Caki2 (cell line): Measurements from ENCODE around the gene CARHSP1. TPM values are rescaled to one million over a fixed set of nuclear protein-coding genes. Genes with fewer than 3 reads are reported as not detected.

ENCODE experiments used
- DNase-seq: peaks from one replicate; pipeline ENCODE4 v3.0.0-alpha.2; 2015; ENCODE audit warnings: low read depth
- in situ Hi-C: cut with HindIII; loops from 2 replicates; pipeline ENCODE4 v1.10.0; 2016; ENCODE audit warnings: low sequenced_read_pairs, low pct_unique_long_range_greater_than_20kb, mixed read lengths
- total RNA-seq: library from RNA; depleted of rRNA; stranded (reverse); fragments of >200 nt; shearing (Covaris generic); gene quantifications from 2 replicates; pipeline ENCODE4 v1.2.3, GENCODE V29; 2014; ENCODE audit warnings: low replicate concordance

The CARHSP1 gene
- total RNA-seq, 1 experiment from 2014 or later, result 367 TPM

DNA sequence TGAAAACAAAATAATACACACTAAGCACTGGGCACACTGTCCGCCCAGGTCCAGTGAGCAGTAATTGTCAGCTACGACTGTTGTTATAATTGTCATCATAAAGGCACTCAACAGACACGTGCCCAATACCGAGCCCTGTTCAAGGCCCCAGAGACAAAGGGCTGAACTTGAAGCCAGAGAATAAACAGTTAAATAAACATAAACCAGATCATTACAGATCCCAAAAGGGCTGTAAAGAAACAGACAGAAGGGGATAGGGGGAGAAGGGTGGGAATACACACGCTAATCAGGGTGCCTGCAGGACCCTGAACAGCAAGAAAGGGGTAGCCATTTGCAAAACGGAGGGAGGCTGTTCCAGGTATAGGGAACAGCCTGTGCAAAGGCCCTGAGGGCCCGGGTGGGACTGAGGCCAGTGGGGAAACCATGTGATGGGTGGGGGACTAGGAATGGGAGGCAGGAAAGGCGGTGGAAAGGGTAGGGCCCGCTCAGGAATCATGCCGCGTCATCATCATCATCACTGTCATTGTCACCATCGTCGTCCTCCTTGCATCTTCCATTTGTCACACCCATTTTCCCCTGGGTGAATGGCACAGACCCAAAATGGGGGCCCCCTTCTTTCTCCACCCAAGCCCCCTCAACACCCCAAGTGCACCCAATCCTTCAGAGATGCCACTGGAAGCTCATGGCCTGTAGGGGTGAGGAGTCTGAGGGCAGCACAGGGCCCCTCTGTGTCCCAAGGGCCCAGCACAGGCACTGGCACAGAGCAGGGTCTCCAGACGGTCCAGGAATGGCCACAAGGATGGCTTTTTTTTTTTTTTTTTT is 6.3 kb downstream of the CARHSP1 start:
- DNase-seq, result no peak
- in situ Hi-C loops, result no loop called here

DNA sequence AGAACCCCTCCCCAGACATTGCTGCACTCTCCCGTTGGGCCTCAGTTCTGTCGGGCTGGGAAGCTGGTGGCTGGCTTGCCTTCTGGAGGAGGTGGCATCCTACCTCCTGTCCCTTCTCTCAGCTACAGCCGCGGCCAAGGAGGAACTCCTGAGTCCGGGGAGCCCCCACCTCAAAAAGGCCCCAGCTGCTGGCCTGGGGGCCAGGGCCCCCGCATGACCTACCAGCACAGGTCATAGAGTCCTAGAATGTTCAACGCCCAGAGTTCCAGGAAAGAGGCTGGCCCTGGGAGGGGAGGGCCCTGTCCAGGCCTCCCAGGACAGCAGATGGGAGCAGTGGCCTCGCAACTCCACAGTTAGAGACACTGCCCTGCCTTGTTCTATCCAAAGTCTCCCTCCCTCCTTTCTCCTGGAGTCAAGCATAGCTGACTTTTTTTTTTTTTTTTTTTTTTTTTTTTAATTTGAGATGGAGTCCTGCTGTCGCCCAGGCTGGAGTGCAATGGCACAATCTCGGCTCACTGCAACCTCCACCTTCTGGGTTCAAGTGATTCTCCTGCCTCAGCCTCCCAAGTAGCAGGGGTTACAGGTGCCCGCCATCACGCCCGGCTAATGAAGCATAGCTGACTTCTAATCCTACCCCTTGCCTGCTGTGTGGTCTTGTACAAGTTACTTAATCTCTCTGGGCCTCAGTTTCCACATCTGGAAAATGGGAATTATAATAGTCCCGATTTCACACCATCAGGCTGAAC is 7.1 kb downstream of the CARHSP1 start:
- no peak for DNase-seq
- in situ Hi-C loops, result no loop called here

DNA sequence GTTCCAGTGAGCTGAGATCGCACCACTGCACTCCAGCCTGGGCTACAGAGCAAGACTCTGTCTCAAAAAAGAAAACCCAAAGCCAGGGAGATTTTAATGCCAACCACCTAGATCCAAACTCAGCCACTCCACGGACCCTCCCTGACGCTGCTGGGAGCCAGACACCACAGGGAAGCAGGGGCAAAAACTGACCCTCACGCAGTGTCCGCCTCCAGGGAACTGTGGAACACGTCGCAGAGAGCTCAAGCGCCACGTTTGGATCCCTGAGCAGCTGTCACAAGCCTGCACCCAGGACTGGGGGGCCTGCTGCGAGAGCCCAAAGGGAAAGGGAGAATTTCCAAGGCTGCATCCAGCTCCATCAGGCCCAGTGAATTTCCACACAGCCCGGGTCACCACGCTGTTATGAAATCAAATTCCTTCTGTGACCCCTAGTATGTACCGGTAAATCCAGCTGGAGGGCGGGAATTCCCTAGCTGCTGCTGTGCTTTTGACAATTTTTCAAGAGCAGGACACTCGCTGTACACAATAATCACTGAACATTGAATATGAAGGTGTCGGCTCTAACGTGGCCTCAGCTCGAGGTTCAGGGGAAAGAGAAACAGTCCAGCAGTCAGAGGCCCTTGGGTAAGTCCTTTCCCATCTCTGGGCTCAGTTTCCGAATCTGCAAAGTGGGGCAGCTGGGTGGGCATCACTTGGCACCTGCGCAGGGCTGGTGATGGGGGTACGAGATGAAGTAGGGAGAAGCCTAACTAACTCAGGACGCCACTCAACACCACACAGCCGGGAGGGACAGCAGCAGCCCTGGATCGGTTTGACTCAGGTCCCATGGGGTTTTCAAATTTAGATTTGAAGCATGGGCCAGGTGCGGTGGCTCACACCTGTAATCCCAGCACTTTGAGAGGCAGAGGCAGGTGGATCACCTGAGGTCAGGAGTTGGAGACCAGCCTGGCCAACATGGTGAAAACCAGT is 8.6 kb downstream of the CARHSP1 start:
- DNase-seq, result no peak
- in situ Hi-C loops, result loop anchor here (10.0 kb wide), 1 partner anchor 55 kb away; no protein-coding TSS in a partner anchor

DNA sequence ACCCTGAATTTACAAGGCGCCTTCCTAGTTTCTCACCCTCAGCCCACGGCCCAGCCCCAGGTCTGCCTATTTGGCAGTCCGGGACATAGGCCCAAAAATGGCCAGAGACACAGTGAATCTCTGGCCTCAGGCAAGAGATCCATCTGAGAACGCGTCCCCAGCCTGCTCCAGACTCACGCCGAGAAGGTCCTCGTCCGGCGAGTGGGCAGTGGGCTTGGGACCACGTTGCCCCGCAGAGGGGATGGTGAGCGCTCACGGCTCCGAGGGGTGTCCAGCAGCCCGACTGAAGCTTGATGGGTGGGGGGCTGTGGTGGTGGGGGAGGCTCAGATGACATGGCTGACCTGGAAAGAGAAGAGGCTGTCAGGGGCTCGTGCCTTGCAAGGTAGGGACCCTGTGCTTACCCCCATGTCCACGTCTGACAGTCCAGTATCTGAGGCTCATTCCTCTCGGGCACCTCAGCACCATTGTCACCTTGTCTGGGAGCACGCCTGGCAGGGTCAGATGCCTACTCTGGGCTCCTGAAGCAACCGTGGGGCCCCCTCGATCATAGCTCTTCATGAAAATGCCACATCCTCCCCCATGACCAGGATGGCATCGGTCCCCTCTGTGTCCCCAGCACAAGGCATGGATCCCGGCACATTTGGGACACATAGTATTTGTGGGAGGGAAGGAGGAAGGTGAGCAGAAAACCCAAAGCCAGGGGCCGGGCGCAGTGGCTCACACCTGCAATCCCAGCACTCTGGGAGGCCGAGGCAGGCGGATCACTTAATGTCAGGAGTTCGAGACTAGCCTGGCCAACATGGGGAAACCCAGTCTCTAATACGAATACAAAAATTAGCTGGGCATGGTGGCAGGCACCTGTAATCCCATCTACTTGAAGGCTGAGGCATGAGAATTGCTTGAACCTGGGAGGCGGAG is 9.6 kb downstream of the CARHSP1 start:
- in situ Hi-C loops, result loop anchor here (10.0 kb wide), 1 partner anchor 54 kb away; no protein-coding TSS in a partner anchor
- DNase-seq, result no peak

DNA sequence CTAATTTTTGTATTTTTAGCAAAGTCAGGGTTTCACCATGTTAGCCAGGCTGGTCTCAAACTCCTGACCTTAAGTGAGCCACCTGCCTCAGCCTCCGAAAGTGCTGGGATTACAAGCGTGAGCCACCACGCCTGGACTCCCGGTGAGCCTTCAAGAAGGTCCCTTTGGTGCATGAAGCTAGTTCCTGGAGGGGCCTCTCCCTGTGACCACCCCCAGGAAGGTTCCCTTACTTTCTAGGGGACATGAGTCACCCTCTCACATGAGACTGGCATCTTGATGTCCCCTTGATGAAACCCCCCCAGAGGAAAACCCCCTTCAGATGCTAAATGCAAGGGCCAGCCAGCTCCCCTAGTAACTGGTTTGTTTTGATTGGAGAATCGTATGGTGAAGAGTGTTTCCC is 12.8 kb downstream of the CARHSP1 start:
- in situ Hi-C loops, result loop anchor here (10.0 kb wide), 1 partner anchor 51 kb away; no protein-coding TSS in a partner anchor
- DNase-seq, result no peak

DNA sequence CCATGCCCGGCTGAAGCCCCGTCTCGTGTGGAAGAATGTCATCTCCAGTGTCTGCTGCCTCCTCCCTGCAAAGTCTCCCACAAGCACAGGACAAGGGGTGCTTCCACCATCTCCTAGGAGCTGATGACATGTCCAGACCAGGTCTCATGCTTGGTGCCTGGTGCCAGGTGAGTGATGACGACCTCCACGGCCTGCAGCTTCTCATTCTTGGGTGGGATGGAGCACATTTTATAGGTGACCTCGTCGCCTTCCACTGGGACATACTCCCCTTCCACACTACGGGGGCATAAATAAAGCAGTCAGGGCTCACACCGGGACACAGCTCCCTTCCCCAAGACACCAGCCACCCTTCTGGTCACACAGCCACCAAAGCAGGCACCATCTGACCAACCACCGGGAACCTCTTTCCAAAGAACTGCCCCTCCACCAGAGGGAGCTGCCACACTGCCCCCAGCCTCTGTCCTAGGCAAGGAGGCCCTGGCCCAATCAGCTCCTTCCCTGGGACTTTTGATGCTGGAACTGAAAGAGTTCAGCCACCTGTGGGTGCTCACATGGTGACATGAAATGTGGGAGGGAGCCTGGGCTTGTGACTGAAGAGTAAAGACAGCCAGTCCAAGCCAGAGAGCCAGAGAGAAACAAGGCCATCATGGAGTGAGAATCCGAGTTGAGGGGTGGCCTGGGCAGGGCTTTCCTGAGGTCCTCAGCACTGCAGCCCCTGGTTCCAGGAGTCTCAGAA is 13.6 kb downstream of the CARHSP1 start:
- in situ Hi-C loops, result loop anchor here (10.0 kb wide), 1 partner anchor 50 kb away; no protein-coding TSS in a partner anchor
- DNase-seq, result no peak

DNA sequence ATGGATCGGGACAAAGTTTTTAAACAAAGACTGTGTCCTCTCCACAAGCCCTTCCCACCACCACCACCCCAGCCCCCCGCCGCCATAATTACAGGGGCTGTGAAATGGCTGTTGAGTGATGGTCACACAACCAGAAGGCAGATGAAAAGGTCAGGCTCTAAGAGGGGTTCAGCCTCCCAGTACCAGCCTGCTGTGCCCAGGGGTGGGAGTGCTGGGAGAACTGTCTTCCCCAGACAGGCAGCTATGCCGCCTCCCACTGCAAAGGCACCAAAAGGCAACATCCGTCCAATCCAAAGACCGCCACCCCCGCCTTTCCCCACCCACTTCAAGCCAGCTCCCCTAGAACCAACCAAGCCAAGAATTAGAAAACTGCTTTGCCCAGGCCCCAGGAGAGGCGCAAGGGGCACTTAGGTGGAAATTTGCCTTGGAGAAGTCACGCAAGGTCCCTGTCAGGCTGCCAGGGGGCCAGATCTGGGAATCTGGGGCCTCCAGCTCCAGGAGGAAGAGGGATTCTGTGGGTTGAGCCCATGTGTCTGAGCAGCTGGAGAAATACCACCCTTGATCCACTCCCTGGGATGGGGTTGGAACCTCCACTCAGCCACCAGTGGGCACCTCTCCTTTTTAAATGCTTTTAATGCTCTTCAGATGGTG is 14.4 kb downstream of the CARHSP1 start:
- in situ Hi-C loops, result loop anchor here (10.0 kb wide), 1 partner anchor 50 kb away; no protein-coding TSS in a partner anchor
- no peak for DNase-seq

DNA sequence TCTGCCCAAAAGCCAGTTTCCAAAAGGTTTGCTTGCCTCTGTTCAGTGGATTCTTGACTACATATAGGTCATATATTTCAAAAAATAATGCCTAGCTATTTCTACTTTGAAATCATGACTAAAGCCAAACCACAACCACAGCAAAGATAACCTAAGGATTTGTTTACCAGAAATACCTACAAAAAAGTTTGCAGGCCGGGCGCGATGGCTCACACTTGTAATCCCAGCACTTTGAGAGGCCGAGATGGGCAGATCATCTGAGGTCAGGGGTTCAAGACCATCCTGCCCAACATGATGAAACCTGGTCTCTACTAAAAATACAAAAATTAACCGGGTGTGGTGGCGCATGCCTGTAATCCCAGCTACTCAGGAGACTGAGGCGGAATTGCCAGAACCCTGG is 15.2 kb downstream of the CARHSP1 start:
- in situ Hi-C loops, result loop anchor here (10.0 kb wide), 1 partner anchor 49 kb away; no protein-coding TSS in a partner anchor
- DNase-seq, result no peak

DNA sequence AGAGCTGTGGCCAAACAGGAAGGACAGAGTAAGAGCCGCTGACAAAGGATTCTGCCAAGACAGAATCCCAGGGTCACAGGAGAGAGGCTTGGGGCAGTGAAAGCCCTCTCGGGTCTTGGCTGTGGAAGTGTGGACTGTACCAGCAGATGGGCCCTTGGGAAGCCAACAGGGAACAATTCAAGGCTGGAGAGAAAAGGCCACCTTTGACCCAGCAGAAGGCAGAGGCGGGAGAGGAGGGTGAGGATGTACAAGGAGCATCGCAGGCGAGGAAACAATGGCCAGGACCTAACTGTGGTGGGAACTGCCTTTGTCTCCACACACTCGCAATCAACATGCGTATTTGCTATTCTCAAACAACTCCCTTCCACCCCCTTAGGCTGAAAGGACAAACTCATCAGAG is 15.7 kb downstream of the CARHSP1 start:
- in situ Hi-C loops, result loop anchor here (10.0 kb wide), 1 partner anchor 48 kb away; no protein-coding TSS in a partner anchor
- no peak for DNase-seq

DNA sequence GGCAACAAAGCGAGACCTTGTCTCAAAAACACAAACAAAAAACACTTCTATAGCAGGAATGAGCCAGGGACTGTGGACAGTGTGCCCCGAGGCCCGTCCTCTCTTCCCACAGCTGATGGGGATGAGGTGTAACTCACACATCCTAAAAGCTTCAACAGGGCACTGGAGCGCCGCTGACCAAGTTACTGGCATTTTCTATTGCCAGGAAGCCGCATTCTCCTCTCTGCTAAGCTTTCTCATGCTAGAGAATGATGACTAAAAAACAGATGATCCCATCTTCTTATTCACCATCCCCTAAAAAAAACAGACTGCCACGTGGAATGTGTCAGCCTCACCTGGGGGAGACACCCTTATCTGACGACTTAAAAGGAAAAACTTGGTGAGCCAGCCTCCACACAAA is 16.3 kb downstream of the CARHSP1 start:
- in situ Hi-C loops, result loop anchor here (10.0 kb wide), 1 partner anchor 48 kb away; no protein-coding TSS in a partner anchor

DNA sequence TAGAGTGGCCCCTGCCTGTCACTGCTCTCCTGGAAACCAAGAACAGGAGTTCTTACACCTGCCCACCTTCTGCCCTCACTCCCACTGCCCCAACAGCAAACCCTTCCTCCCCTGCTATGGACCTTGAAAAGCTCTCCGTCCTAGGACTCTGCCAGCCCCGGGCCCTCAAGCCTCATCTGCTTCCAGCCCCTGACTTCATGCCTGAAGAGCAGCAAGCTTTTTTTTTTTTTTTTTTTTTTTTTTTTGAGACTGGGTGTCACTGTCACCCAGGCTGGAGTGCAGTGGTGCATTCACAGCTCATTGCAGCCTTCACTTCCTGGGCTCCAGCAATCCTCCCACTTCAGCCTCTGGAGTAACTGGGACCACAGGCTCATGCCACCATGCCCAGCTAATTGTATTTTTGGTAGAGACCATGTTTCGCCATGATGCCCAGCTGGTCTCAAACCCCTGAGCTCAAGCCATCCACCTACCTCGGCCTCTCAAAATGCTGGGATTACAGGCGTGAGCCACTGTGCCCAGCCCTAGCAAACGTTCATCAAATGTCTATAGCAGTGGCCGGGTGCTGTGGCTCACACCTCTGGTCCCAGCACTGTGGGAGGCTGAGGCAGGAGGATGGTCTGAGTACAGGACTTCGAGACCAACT is 16.9 kb downstream of the CARHSP1 start:
- in situ Hi-C loops, result loop anchor here (10.0 kb wide), 1 partner anchor 47 kb away; no protein-coding TSS in a partner anchor

More for the DNA sequence above, 16.3 kb downstream of the CARHSP1 start:
- DNase-seq, result no peak

DNA sequence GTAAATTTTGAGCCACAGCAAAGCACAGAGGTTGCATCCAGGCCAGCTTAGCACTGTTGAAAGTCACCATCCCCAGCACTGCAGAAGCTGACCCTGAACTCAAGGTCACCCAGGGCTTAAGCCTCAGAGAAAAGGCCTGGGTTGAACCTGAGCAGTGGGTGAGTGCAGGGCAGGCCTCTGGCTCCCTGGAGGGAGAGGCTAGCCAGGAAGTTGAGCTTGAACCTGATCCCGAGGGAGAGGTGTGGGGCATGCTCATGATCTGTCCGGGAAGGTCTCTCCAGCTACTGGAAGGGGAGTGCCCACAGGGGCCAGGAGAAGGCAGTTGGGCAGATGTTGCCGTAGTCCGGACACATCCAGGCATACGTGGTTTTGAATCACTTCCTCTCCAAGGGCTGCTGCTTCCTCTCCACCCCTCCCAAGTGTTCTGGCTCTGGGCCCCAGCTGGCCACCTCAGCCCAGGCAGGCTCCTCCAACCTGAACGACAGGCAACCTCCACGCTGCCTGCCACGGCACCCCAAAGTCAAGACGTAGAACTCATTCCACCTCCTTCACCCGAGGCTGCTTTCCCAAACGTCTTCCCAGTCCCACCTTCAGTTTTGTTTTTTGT is 18.4 kb downstream of the CARHSP1 start:
- no peak for DNase-seq
- in situ Hi-C loops, result loop anchor here (10.0 kb wide), 1 partner anchor 46 kb away; no protein-coding TSS in a partner anchor

More for the DNA sequence above, 16.9 kb downstream of the CARHSP1 start:
- no peak for DNase-seq

DNA sequence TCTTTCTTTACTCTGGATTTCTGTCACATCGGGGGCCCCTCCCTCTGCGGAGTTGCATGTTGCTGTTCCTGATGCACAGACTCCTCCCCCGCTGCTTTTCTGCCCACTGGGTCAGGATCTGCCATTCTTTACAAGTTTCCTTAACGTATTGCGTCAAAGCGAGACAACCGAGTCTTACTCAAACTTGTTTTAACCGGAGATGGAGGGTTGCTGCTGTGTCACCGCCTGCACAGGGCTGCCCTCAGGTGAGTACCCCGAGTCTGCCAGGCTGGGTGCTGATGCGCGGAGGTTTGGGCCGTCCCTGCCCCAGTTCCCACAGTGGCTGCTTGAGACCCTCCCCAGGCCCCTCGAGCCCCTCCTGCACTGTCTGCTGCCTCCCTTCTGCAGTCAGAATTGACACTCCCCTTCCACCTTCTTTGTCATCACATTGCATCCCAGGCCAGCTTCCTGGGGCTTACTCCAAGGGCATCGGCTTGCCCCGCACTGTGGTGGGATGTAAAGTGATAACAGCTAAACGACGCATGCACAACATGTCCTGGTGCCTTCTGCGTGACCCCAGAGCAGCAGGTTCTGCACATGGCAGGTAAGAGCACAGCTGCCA is 19.3 kb downstream of the CARHSP1 start:
- DNase-seq, result no peak
- in situ Hi-C loops, result loop anchor here (10.0 kb wide), 1 partner anchor 45 kb away; no protein-coding TSS in a partner anchor

DNA sequence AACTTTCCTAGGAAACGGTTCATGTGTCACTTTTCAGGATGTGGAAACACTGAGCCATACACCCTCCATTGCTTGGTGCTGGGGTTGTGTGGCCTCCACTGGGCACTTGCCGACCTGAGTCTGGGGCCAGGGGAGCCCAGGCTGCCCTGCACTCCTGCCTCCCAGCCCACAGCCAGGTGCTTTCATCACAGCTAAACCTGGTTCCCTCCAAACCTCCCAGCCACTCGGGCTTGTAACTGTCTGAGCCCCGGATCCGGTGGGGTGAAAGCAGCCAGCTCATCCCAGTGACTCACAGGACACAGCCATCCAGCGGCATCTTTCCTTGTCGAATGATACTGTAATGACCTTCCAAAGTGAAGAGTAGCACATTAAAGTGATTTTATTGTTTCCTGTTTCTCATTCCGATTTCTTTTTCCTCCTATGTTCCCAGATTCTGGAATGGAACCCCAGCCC is 19.8 kb downstream of the CARHSP1 start:
- in situ Hi-C loops, result no loop called here
- DNase-seq, result no peak
